HG02943 (cell line): ENCODE data around the gene ZNF511.
"Not testable (repeated sequence)": the region's sequence is repeated elsewhere in the genome, so short reads cannot be mapped to it uniquely, and the experiment has no call there.

ENCODE experiments used
- ATAC-seq: cut with Tn5 transposase; IDR thresholded peaks from one replicate; pipeline ENCODE4 v1.9.1; 2021; ENCODE audit warnings: mild to moderate bottlenecking, low read depth, moderate library complexity; ENCODE audit not compliant: unreplicated experiment

Gene ZNF511, protein sequence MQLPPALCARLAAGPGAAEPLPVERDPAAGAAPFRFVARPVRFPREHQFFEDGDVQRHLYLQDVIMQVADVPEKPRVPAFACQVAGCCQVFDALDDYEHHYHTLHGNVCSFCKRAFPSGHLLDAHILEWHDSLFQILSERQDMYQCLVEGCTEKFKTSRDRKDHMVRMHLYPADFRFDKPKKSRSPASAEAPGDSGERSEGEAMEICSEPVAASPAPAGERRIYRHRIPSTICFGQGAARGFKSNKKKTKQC

GRCh38 chr10:133308421-133309099, at the start of gene ZNF511, which contains the start of gene TUBGCP2:
ZNF511 (plus strand) TSS chr10:133308914; CDS start chr10:133308944, 30 bp downstream.
TUBGCP2 (minus strand) TSS chr10:133308872; CDS start chr10:133302941, 5,931 bp downstream.
- peak; percentile 71 for ATAC-seq

DNA sequence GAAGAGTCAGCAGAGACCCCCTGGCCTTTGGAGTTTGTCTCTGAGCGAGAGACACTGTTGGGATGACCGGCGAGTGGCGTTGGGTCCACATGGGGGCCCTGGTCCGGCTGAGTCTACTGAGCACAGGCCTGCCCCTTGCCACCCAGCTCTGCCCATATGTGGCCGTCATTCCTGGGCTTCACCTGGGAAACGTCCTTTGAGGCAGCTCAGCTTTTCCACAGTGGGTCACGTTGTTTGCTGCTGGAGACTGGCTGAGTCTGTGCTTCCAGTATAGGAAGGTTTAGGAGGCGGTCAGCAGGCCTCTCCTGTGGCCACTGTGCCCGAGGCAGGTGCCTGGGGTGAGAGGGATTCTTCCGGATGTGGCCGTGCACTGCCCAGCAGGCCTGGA, 49.1 kb upstream of the ZNF511 start:
- no peak for ATAC-seq

- ATAC-seq = peak; percentile 35
Observed at GRCh38 chr10:133260895-133261725, 47.6 kb upstream of the ZNF511 start.

DNA sequence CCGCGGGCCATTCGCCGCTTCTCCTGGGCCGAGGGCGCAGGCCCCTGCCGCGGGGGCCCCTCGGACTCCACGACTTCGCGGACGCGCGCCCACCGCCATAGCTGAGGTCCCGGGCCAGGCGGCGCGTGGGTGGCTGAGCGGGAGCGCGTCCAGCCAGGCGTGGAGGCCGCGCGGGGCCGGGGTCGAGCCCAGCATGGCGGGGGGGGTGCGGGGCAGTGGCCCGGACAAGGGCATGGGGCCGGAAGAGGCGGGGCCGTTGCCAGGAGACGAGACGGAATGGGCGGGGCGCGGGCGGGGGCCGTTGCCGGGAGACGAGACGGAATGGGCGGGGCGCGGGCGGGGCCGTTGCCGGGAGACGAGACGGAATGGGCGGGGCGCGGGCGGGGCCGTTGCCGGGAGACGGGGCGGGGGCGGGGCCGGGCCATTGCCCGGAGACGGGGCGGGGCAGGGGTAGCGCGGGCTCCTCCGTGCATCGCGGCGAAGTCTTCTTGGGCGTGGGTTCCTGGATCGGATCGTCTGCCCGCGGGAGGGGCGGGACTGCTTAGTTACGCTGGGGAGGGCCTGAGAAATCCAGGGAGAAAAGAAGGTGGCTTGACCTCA, 46.9 kb upstream of the ZNF511 start:
- ATAC-seq = peak; percentile 42

DNA sequence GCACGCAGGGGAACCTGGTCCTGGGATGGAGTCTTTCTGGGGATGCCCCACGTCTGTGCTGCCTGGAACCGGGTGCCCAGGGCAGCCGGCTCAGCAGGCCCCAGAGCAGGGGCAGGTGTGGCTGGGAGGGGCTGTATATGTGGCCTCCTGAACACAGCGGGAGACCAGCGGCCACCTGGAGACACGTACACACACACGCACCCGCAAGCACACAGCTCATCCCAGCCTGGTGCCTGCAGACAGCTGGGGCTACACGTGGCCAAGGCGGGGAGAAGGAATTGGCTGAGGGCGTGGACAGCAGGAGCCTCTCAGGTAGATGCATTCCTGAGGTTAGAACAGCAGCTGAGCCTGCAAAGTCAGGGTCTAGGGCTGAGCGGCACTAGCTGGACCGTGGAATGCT, 46.0 kb upstream of the ZNF511 start:
- ATAC-seq = no peak

DNA sequence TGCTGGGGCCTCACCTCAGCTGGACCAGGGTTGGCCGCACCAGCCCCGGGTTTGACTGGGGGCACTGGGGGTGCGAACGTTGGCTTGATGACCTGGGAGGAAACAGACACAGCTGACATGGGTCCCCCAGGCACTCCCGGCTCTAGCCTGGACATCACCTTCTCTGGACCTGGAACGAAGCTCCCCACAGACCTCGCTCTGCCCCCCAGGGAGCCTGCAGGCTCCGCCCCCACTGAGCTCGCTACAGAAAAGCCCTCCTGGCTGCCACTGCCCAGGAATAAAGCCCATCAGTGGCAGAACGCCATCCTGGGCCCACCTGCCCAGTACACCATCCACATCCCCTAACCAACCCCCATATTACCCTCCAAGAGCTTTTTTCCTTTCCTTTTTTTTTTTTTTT, 45.0 kb upstream of the ZNF511 start:
- no peak for ATAC-seq

- no peak for ATAC-seq
Observed at GRCh38 chr10:133264461-133264860, 44.3 kb upstream of the ZNF511 start.

DNA sequence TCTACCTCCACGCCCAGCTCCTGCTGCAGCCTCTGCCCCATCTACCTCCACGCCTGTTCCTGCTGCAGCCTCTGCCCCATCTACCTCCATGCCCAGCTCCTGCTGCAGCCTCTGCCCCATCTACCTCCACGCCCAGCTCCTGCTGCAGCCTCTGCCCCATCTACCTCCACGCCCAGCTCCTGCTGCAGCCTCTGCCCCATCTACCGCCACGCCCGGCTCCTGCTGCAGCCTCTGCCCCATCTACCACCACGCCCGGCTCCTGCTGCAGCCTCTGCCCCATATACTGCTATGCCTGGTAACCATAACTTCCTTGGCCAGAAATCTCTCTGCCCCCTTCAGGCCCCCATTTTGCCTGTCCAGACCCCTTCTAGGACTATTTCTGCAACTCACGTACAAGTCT, 43.7 kb upstream of the ZNF511 start:
- not testable (repeated sequence) for ATAC-seq

DNA sequence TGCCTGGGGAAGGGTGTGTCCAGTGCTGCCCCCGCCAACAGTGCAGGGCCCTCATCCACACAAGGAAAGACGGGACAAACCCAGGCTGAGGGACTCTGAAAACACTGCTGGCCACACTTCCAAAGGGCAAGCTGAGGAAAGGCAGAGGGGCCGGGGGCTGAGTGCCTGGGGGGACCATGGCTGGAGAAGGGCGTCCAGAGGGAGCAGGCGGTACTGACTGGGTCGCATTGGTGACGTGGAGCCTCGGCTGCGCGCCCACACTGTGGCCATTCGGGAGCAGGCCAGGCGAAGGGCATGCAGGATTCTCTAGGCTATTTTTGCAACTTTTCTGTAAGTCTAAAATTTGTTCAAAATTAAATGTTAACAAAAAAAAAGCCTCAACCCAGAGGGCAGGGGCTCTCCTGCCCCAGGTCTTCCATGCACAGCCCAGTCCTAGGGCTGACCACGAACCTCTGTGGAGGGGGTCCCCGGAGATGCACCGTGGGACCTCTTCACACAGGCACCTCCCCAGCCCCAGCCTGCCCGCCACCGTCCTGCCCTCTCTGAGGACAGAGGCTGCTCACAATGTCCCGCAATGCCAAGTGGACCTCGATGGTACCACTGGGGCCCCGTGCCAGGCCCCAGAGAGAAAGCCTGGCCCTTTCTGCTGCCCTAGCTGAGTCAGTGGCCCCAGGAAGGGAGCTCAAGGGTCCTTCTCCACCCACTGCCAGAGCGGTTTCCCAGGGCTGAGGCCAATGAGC, 42.5 kb upstream of the ZNF511 start:
- ATAC-seq = no peak

GRCh38 chr10:133267293-133267692, 41.4 kb upstream of the ZNF511 start:
- ATAC-seq = no peak

DNA sequence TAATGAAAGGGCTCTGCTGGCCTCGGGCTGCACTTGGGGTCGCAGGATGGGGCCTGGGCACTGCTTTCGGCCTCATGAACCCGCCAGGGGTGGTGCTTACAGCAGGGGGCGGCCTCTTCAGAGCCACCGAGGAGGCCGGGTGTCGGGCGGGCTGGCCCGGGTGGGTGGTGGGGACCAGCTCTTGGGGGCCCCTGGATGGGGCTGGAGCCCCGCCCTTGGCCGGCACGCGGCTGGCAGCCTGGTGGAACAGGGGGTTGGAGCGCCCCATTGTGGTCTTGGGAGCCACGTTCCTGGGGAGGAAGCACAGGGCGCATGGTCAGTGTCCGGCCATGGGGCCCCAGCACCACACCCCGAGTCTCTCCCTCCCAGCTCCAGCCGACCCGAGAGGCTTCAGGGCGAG, 40.9 kb upstream of the ZNF511 start:
- no peak for ATAC-seq

DNA sequence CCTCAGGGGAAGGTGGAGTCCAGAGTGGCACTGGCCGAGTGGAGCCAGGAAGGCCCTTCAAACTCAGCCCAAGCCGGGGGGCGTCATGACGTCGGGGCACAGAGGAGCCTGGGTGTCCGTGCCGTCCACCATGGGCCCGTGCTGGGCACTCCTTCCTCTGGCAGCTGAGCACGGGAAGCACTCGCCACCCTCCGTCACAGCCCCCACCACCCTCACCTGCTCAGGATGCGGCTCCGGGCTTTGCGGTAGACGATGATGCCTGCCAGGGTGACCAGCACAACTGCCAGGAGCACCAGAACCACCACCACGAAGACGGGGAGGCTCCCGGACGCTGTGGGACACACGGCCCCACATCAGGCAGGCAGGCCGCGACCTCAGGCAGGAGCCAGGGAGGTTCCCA, 40.2 kb upstream of the ZNF511 start:
- no peak for ATAC-seq

DNA sequence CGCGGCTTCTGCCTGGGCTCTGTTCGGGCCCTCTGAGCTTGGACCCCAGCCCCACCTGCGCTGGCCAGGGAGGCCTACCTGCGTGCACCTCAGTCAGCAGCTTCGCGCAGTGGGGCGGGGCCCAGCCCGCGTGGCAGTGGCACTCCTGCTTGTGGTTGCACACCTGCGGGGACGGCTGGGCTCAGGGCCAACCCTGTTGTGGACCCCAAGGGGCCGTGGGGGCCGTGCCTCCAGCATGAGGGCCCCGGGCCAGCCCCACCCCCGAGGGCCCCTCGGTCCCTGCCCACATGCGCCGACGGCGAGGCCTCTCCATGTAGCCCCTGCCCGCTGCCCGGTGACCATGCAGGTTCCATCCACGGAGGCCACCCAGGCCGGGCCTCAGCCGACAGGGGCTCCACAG, 39.3 kb upstream of the ZNF511 start:
- no peak for ATAC-seq

DNA sequence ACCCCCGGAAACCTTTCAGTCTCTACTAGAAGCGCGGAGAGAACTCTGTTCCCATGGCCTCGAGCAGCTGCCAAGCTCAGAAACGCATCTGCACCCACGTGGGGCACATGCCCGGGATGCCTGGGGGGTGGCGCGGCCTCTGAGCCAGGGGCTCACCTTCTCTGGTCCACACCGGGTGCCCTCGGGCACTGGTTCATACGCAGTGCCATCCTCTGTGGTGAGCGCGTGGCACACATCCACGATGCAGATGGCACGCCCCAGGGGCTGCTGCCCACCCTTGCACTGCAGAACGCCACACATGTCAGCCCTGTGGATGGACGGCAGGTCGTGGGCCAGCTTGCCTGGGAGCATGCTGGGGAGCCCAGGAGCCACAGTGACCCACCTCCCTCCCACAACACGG, 38.5 kb upstream of the ZNF511 start:
- no peak for ATAC-seq

DNA sequence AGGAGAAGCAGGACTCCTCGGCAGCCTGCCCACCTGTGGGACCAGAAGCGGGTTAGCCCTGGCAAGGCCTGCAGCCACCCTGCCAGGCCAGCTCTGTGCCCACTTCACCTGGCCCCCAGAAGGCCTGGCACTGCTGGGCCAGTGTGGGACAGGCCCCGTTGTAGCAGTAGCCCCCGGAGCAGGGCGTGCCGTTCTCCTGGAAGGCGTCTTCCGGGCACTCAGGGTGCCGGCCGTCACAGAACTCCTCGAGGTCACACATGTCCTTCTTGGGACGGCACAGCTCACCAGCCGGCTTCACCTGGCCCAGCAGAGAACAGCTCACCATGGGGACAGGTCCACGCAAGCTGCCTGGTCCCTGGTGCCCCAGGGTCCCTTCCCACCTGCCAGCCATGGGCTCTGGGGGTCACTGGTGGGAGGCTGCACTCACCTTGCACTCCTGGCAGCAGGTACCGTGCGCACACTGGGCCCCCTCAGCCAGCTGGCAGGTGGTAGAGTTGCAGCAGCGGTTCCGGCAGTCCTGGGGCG, 37.9 kb upstream of the ZNF511 start:
- ATAC-seq = no peak

- ATAC-seq = no peak
Observed at GRCh38 chr10:133271521-133272300, 37.0 kb upstream of the ZNF511 start.

DNA sequence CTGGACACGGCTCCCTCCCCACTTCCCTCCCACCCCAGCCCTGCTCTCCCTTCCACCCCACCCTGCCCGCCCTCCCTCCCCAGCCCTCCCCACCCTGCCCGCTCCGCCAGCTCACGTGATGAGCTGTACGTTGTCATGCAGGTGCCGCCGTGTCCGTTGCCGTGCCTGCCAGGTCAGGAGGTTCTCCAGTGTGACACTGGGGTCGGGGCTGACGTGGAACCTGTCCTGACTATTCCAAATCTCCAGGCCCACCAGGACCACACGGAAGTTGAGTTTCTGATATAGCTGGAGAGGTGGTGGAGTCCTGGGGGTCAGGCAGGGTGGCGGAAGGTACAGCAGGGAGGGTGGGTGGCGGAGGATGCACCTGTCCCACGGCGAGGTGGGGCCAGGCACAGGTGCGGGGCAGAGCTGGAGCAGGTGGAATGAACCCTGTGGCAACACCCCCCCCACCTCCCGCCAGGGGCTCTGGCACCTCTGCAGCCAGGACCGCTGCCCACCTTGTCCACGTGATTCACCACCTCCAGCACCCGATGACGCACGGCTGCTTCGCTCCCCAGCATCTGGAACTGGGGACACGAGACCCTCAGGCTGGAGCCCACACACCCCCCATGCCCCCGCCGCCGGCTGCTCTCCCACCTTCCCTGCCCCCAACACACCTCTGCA, 36.3 kb upstream of the ZNF511 start:
- ATAC-seq = no peak

- no peak for ATAC-seq
Observed at GRCh38 chr10:133272964-133273420, 35.7 kb upstream of the ZNF511 start.
